Activated gamma-delta T cell treated with anti-CD3 and anti-CD28 coated beads, Interleukin-2, amount 50 U/mL, for 16 hours (primary cell): ENCODE measurements around the gene TP73.

Experiments used
- DNase-seq: peaks from one replicate; pipeline ENCODE4 v3.0.0-alpha.2; 2020; ENCODE audit warnings: low read depth

The TP73 gene

GRCh38 chr1:3768811-3769390 is 116.6 kb downstream of the TP73 start:
- no peak for DNase-seq

- DNase-seq: no peak
Observed at GRCh38 chr1:3770047-3770765, 117.9 kb downstream of the TP73 start.

GRCh38 chr1:3771108-3772026 is 119.1 kb downstream of the TP73 start:
- no peak for DNase-seq

GRCh38 chr1:3772027-3772714 is 119.9 kb downstream of the TP73 start:
- peak; percentile 78 for DNase-seq

GRCh38 chr1:3772715-3773571 is 120.6 kb downstream of the TP73 start, which contains the start of gene SMIM1:
SMIM1 (plus strand) TSS chr1:3772749; CDS start chr1:3775374, 2,625 bp downstream.
- DNase-seq: no peak

GRCh38 chr1:3773572-3774275 is 121.4 kb downstream of the TP73 start:
- no peak for DNase-seq

- no peak for DNase-seq
Observed at GRCh38 chr1:3774276-3774945, 122.1 kb downstream of the TP73 start.

GRCh38 chr1:3774946-3775489 is 122.7 kb downstream of the TP73 start:
- no peak for DNase-seq

GRCh38 chr1:3775490-3776230 is 123.3 kb downstream of the TP73 start:
- no peak for DNase-seq

- DNase-seq: no peak
Observed at GRCh38 chr1:3776231-3776961, 124.1 kb downstream of the TP73 start.

- DNase-seq: no peak
Observed at GRCh38 chr1:3777078-3777547, 124.8 kb downstream of the TP73 start.

GRCh38 chr1:3777647-3778589 is 125.6 kb downstream of the TP73 start:
- DNase-seq: no peak

- no peak for DNase-seq
Observed at GRCh38 chr1:3778590-3779264, 126.4 kb downstream of the TP73 start.

- DNase-seq: no peak
Observed at GRCh38 chr1:3779265-3779911, 127.1 kb downstream of the TP73 start.

GRCh38 chr1:3779912-3780416 is 127.6 kb downstream of the TP73 start:
- DNase-seq: no peak

GRCh38 chr1:3780901-3781300 is 128.6 kb downstream of the TP73 start:
- DNase-seq: no peak
